ENCODE measurements around the gene UBAP2. TPM values are rescaled to one million over a fixed set of nuclear protein-coding genes. Genes with fewer than 3 reads are reported as not detected.
"Not testable (repeated sequence)": the region's sequence is repeated elsewhere in the genome, so short reads cannot be mapped to it uniquely, and the experiment has no call there.

The UBAP2 gene
- total and polyA plus RNA-seq, 2 donors, result 17.2 to 31.9 TPM

DNA sequence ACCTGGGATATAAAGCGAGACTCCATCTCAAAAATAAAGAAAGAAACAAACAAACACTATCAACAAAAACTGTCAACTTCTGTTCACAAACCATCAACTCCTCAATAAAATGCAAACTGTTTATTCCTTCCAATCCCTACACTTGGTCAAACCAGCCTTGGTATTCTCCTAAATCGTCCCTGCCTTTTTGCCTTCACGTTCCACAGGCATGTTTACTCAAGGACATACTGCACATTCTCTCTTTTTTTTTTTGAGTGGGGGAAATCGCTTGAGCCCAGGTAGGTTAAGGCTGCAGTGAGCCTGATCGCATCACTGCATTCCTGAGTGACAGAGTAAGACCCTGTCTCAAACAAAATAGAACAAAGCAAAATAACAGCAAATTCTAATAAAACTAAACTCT is 13.0 kb downstream of the UBAP2 start:
- DNase-seq (ENCODE audit: low read depth in 6 of 9, low spot score in 9 of 9), result no peak
- WGBS, result 94% methylated on average over 5 of the region's 5 CpGs
- Histone ChIP-seq H3K36me3 (ENCODE audit: control insufficient read depth in 2 of 2, insufficient read depth in 2 of 2, low read length in 1 of 2) (peaks cover 10 to 15% of the 10 kb centered on the region in 2 donors), H3K9me3 (ENCODE audit: control insufficient read depth in 2 of 2, insufficient read depth in 1 of 2, low read length in 1 of 2) (no peaks in the 10 kb centered on the region), H3K27ac (ENCODE audit: low read depth in 1 of 2, low read length in 1 of 2) (no peak overlapping the region), H3K4me3 (ENCODE audit: low read length in 2 of 2) (no peak overlapping the region), H3K27me3 (ENCODE audit: control insufficient read depth in 2 of 2, insufficient read depth in 1 of 2, low read length in 1 of 2) (no peaks in the 10 kb centered on the region), H3K4me1 (ENCODE audit: control insufficient read depth in 2 of 2, insufficient read depth in 2 of 2, low read length in 2 of 2) (no peaks in the 10 kb centered on the region)

DNA sequence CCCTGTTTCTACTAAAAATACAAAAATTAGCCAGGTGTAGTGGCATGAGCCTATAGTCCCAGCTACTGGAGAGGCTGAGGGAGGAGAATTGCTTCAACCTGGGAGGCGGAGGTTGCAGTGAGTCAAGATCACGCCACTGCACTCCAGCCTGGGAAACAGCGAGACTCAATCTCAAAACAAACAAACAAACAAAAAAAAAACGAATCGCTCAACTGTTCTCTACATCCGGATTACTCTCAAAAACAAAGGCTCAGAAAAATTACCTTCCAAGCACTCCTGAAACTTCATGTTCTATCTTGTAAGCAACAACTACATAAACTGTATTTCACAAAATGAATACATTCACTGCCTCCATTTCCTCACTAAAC is 14.0 kb downstream of the UBAP2 start:
- H3K27me3 ChIP-seq (ENCODE audit: control insufficient read depth in 2 of 2, insufficient read depth in 1 of 2, low read length in 1 of 2), result no peaks in the 10 kb centered on the region
- no peak overlapping the region for H3K4me3 ChIP-seq (ENCODE audit: low read length in 2 of 2)
- peaks cover 10% of the 10 kb centered on the region in 2 donors for H3K36me3 ChIP-seq (ENCODE audit: control insufficient read depth in 2 of 2, insufficient read depth in 2 of 2, low read length in 1 of 2)
- DNase-seq (ENCODE audit: low read depth in 6 of 9, low spot score in 9 of 9), result no peak
- WGBS, result 97% methylated on average over 6 of the region's 6 CpGs
- H3K9me3 ChIP-seq (ENCODE audit: control insufficient read depth in 2 of 2, insufficient read depth in 1 of 2, low read length in 1 of 2), result no peaks in the 10 kb centered on the region
- H3K4me1 ChIP-seq (ENCODE audit: control insufficient read depth in 2 of 2, insufficient read depth in 2 of 2, low read length in 2 of 2), result no peaks in the 10 kb centered on the region
- H3K27ac ChIP-seq (ENCODE audit: low read depth in 1 of 2, low read length in 1 of 2), result no peak overlapping the region

DNA sequence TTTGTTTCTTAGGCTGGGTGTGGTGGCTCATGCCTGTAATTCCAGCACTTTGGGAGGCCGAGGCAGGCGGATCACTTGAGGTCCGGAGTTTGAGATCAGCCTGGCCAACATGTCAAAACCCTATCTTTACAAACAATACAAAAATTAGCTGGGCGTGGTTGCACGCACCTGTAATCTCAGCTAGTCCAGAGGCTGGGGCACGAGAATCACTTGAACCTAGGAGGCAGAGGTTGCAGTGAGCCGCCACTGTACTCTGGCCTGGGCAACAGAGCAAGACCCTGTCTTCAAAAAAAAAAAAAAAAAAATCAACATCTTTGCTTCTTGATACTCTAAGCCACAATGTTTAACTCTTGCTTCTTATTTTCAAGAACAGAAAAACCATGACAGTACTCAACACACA is 16.1 kb downstream of the UBAP2 start:
- Histone ChIP-seq H3K4me3 (ENCODE audit: low read length in 2 of 2) (no peak overlapping the region), H3K9me3 (ENCODE audit: control insufficient read depth in 2 of 2, insufficient read depth in 1 of 2, low read length in 1 of 2) (no peaks in the 10 kb centered on the region), H3K4me1 (ENCODE audit: control insufficient read depth in 2 of 2, insufficient read depth in 2 of 2, low read length in 2 of 2) (no peaks in the 10 kb centered on the region), H3K27me3 (ENCODE audit: control insufficient read depth in 2 of 2, insufficient read depth in 1 of 2, low read length in 1 of 2) (no peaks in the 10 kb centered on the region), H3K27ac (ENCODE audit: low read depth in 1 of 2, low read length in 1 of 2) (no peak overlapping the region), H3K36me3 (ENCODE audit: control insufficient read depth in 2 of 2, insufficient read depth in 2 of 2, low read length in 1 of 2) (peaks cover 13% of the 10 kb centered on the region in 2 donors)
- 86% methylated on average over 7 of the region's 7 CpGs for WGBS
- DNase-seq (ENCODE audit: low read depth in 6 of 9, low spot score in 9 of 9), result no peak

DNA sequence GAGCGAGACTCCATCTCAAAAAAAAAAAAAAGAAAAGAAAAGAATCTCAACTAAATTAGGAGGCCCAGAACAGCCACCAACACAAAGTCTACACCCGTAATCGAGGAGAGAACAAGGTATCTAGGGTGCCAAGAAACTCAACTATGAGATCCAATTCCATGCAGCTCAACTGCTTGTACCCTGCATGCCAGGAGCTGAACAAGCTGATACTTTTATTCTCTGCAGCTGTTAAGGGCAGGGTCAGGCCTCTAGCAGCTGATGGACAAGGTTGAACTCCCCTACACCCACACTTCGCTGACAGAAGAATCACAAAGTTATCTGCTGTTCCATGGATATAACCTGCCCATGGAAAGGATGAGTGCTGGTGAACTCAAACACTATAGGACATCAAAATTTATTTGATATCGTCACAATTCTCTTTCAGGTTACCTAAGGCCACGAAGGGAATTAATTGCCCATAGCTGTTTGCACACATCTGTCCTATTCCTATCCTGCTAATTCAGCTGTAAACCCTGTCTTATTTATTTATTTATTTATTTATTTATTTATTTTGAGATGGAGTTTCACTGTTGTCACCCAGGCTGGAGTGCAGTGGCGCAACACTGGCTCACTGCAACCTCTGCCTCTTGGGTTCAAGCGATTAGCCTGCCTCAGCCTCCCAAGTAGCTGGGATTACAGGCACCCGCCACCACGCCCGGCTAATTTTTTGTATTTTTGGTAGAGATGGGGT is 20.7 kb downstream of the UBAP2 start:
- no peaks in the 10 kb centered on the region for H3K27me3 ChIP-seq (ENCODE audit: control insufficient read depth in 2 of 2, insufficient read depth in 1 of 2, low read length in 1 of 2)
- H3K27ac ChIP-seq (ENCODE audit: low read depth in 1 of 2, low read length in 1 of 2), result no peak overlapping the region
- H3K4me1 ChIP-seq (ENCODE audit: control insufficient read depth in 2 of 2, insufficient read depth in 2 of 2, low read length in 2 of 2), result no peaks in the 10 kb centered on the region
- no peak overlapping the region for H3K4me3 ChIP-seq (ENCODE audit: low read length in 2 of 2)
- WGBS, result 99% methylated on average over 11 of the region's 11 CpGs
- H3K9me3 ChIP-seq (ENCODE audit: control insufficient read depth in 2 of 2, insufficient read depth in 1 of 2, low read length in 1 of 2), result no peaks in the 10 kb centered on the region
- DNase-seq (ENCODE audit: low read depth in 6 of 9, low spot score in 9 of 9), result no peak
- H3K36me3 ChIP-seq (ENCODE audit: control insufficient read depth in 2 of 2, insufficient read depth in 2 of 2, low read length in 1 of 2), result peaks cover 12 to 13% of the 10 kb centered on the region in 2 donors

DNA sequence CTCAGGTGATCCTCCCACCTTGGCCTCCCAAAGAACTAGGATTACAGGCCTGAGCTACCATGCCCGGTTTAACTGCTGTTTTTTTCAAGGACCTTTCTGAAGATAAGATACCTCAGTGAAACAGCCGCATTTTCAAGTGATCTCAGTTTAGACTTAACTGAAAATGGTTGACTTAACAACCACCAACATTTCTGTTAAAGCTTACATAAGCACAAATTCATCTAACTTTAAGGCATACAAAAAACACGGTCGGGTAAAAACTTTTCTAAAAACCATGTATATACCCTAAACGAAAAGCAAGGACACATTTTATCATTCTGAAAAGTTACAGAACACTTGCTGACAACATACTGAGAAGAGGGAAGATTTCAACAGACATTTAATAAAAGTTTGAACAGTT is 22.9 kb downstream of the UBAP2 start:
- Histone ChIP-seq H3K36me3 (ENCODE audit: control insufficient read depth in 2 of 2, insufficient read depth in 2 of 2, low read length in 1 of 2) (peaks cover 7 to 9% of the 10 kb centered on the region in 2 donors), H3K4me1 (ENCODE audit: control insufficient read depth in 2 of 2, insufficient read depth in 2 of 2, low read length in 2 of 2) (no peaks in the 10 kb centered on the region), H3K4me3 (ENCODE audit: low read length in 2 of 2) (no peak overlapping the region), H3K9me3 (ENCODE audit: control insufficient read depth in 2 of 2, insufficient read depth in 1 of 2, low read length in 1 of 2) (no peaks in the 10 kb centered on the region), H3K27ac (ENCODE audit: low read depth in 1 of 2, low read length in 1 of 2) (no peak overlapping the region), H3K27me3 (ENCODE audit: control insufficient read depth in 2 of 2, insufficient read depth in 1 of 2, low read length in 1 of 2) (no peaks in the 10 kb centered on the region)
- 96% methylated on average over 5 of the region's 5 CpGs for WGBS
- no peak for DNase-seq (ENCODE audit: low read depth in 6 of 9, low spot score in 9 of 9)

DNA sequence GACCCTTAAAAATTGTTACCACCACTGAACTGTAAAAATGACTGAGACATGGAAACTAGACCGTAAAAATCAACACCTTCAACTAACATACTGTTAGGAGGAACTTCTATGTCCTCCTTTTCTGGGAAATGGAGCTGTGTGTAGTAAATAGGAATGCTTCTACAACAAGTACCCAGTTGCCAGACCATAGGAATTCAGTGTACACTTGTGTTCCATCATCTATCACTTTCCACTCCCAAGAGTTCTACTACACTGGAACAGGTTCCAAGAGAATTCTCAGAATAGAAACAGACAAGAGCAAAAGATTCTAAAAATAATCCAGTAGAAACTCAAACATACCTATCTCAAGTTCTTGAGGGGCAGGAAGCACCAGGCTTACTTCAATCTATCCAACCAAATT is 23.6 kb downstream of the UBAP2 start:
- Histone ChIP-seq H3K36me3 (ENCODE audit: control insufficient read depth in 2 of 2, insufficient read depth in 2 of 2, low read length in 1 of 2) (peaks cover 7 to 9% of the 10 kb centered on the region in 2 donors), H3K27me3 (ENCODE audit: control insufficient read depth in 2 of 2, insufficient read depth in 1 of 2, low read length in 1 of 2) (no peaks in the 10 kb centered on the region), H3K4me3 (ENCODE audit: low read length in 2 of 2) (no peak overlapping the region), H3K9me3 (ENCODE audit: control insufficient read depth in 2 of 2, insufficient read depth in 1 of 2, low read length in 1 of 2) (no peaks in the 10 kb centered on the region), H3K27ac (ENCODE audit: low read depth in 1 of 2, low read length in 1 of 2) (no peak overlapping the region), H3K4me1 (ENCODE audit: control insufficient read depth in 2 of 2, insufficient read depth in 2 of 2, low read length in 2 of 2) (no peaks in the 10 kb centered on the region)
- DNase-seq (ENCODE audit: low read depth in 6 of 9, low spot score in 9 of 9), result no peak
- 97% methylated on average over 1 of the region's 1 CpG for WGBS

DNA sequence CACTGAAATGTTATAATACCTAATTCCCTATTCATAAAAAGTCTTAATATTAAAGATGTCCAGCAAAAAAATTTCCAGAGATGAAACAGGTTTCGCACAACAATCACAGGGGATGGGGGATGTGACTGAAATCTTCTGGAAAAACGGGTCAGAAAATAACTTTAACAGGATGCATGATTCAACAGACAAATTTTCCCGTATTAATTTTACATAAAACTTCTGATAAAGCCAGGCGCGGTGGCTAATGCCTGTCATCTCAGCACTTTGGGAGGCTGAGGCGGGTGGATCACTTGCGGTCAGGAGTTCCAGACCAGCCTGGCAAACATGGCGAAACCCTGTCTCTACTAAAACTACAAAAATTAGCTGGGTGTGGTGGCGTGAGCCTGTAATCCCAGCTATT is 24.2 kb downstream of the UBAP2 start:
- H3K36me3 ChIP-seq (ENCODE audit: control insufficient read depth in 2 of 2, insufficient read depth in 2 of 2, low read length in 1 of 2); H3K27ac ChIP-seq (ENCODE audit: low read depth in 1 of 2, low read length in 1 of 2); H3K27me3 ChIP-seq (ENCODE audit: control insufficient read depth in 2 of 2, insufficient read depth in 1 of 2, low read length in 1 of 2); H3K4me3 ChIP-seq (ENCODE audit: low read length in 2 of 2); DNase-seq (ENCODE audit: low read depth in 6 of 9, low spot score in 9 of 9); H3K4me1 ChIP-seq (ENCODE audit: control insufficient read depth in 2 of 2, insufficient read depth in 2 of 2, low read length in 2 of 2); H3K9me3 ChIP-seq (ENCODE audit: control insufficient read depth in 2 of 2, insufficient read depth in 1 of 2, low read length in 1 of 2): not testable (repeated sequence)
- 97% methylated on average over 9 of the region's 9 CpGs for WGBS

DNA sequence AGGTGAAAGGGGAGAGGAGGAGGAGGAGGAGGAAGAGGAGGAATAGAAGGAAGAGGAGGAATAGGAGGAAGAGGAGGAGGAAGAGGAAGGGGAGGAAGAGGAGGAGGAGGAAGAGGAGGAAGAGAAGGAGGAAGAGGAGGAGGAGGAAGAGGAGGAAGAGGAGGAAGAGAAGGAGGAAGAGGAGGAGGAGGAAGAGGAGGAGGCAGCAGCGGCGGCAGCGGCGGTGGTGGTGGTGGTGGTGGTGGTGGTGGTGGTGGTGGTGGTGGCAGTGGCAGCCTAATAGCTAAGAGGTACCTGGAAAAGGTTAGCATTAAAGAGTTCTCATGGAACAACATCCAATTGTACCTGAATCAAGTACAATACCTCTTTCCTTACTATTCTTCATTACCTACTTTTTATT is 32.5 kb downstream of the UBAP2 start:
- no peaks in the 10 kb centered on the region for H3K9me3 ChIP-seq (ENCODE audit: control insufficient read depth in 2 of 2, insufficient read depth in 1 of 2, low read length in 1 of 2)
- peaks cover 12 to 24% of the 10 kb centered on the region in 2 donors for H3K36me3 ChIP-seq (ENCODE audit: control insufficient read depth in 2 of 2, insufficient read depth in 2 of 2, low read length in 1 of 2)
- DNase-seq (ENCODE audit: low read depth in 6 of 9, low spot score in 9 of 9), result no peak
- no peaks in the 10 kb centered on the region for H3K4me1 ChIP-seq (ENCODE audit: control insufficient read depth in 2 of 2, insufficient read depth in 2 of 2, low read length in 2 of 2)
- no peak overlapping the region for H3K4me3 ChIP-seq (ENCODE audit: low read length in 2 of 2)
- no peaks in the 10 kb centered on the region for H3K27me3 ChIP-seq (ENCODE audit: control insufficient read depth in 2 of 2, insufficient read depth in 1 of 2, low read length in 1 of 2)
- no peak overlapping the region for H3K27ac ChIP-seq (ENCODE audit: low read depth in 1 of 2, low read length in 1 of 2)
- WGBS, result 93% methylated on average over 4 of the region's 4 CpGs

DNA sequence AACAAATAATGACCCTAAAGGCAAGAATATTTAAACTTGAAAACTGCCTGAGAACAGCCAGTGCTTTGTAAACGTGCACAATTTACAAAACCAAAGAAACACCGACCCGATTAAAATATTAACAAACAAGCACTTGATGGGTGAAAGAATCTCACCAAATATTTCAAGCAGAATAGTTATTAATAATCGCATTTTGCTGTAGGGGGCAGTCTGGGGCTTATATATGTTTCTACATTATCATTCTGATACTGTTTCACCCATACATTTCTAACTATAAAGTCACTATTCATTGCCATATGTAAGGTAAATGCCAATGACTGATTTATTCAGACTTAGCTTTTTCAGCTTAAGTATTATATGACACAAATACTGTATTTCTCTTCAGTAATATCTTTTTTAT is 37.7 kb downstream of the UBAP2 start:
- peak in 1 of 9 donors; percentile 15 for DNase-seq (ENCODE audit: low read depth in 6 of 9, low spot score in 9 of 9)
- WGBS, result 94% methylated on average over 4 of the region's 4 CpGs
- Histone ChIP-seq H3K27ac (ENCODE audit: low read depth in 1 of 2, low read length in 1 of 2) (no peak overlapping the region), H3K4me1 (ENCODE audit: control insufficient read depth in 2 of 2, insufficient read depth in 2 of 2, low read length in 2 of 2) (no peaks in the 10 kb centered on the region), H3K36me3 (ENCODE audit: control insufficient read depth in 2 of 2, insufficient read depth in 2 of 2, low read length in 1 of 2) (peaks cover 16 to 38% of the 10 kb centered on the region in 2 donors), H3K4me3 (ENCODE audit: low read length in 2 of 2) (no peak overlapping the region), H3K9me3 (ENCODE audit: control insufficient read depth in 2 of 2, insufficient read depth in 1 of 2, low read length in 1 of 2) (no peaks in the 10 kb centered on the region), H3K27me3 (ENCODE audit: control insufficient read depth in 2 of 2, insufficient read depth in 1 of 2, low read length in 1 of 2) (no peaks in the 10 kb centered on the region)

Measured in thymus (tissue), 11 donors.